Measurements from ENCODE around the gene MOB1B. TPM values are rescaled to one million over a fixed set of nuclear protein-coding genes. Genes with fewer than 3 reads are reported as not detected.

The MOB1B gene
- total RNA-seq, 4 donors from 2014 or later, result 10.0 to 42.1 (median 16.5) TPM

- H3K36me3 ChIP-seq, result no peaks in the 10 kb centered on the region
- intact Hi-C loops (cut with DNase I; ENCODE audit: low total_unique reads), result no loop called here
- DNase-seq, result no peak
- H3K27ac ChIP-seq, result no peak overlapping the region
- no peaks in the 10 kb centered on the region for H3K4me1 ChIP-seq
- TF ChIP-seq, protein P1, sequence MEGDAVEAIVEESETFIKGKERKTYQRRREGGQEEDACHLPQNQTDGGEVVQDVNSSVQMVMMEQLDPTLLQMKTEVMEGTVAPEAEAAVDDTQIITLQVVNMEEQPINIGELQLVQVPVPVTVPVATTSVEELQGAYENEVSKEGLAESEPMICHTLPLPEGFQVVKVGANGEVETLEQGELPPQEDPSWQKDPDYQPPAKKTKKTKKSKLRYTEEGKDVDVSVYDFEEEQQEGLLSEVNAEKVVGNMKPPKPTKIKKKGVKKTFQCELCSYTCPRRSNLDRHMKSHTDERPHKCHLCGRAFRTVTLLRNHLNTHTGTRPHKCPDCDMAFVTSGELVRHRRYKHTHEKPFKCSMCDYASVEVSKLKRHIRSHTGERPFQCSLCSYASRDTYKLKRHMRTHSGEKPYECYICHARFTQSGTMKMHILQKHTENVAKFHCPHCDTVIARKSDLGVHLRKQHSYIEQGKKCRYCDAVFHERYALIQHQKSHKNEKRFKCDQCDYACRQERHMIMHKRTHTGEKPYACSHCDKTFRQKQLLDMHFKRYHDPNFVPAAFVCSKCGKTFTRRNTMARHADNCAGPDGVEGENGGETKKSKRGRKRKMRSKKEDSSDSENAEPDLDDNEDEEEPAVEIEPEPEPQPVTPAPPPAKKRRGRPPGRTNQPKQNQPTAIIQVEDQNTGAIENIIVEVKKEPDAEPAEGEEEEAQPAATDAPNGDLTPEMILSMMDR (IDR thresholded peaks at IDR 0.05), result no peak
- no peak for TF ChIP-seq POLR2A (IDR thresholded peaks at IDR 0.05)
- no peak overlapping the region for H3K4me3 ChIP-seq
- H3K9me3 ChIP-seq, result no peaks in the 10 kb centered on the region
- no peaks in the 10 kb centered on the region for H3K27me3 ChIP-seq
Measured at GRCh38 chr4:70980196-70980595, 78.0 kb downstream of the MOB1B start.

DNA sequence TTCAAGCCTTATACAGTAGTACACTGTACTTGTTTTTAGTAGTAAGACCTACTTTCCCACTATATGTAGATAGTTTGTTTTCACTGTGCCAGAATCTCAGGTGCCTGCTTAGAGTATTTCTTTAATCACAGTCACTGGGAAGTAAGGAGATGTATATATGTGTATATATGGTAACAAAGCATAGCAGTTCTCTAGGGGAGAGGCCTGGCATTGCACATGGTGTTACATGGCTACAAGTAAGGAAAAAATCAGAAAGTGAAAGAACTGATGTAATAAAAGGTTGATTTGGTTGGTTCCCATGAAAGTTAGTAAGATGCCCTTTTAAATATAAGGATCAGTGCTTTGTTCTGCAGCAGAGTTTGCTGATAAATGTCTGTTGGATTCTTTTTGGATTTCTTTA lies 81.9 kb downstream of the MOB1B start:
- Histone ChIP-seq H3K27me3 (no peaks in the 10 kb centered on the region), H3K4me3 (no peak overlapping the region), H3K4me1 (no peaks in the 10 kb centered on the region), H3K9me3 (no peaks in the 10 kb centered on the region), H3K27ac (no peak overlapping the region), H3K36me3 (no peaks in the 10 kb centered on the region)
- intact Hi-C loops (cut with DNase I; ENCODE audit: low total_unique reads), result no loop called here
- no peak for DNase-seq
- TF ChIP-seq POLR2A (IDR thresholded peaks at IDR 0.05), result no peak
- TF ChIP-seq, protein P1 (IDR thresholded peaks at IDR 0.05), result no peak

DNA sequence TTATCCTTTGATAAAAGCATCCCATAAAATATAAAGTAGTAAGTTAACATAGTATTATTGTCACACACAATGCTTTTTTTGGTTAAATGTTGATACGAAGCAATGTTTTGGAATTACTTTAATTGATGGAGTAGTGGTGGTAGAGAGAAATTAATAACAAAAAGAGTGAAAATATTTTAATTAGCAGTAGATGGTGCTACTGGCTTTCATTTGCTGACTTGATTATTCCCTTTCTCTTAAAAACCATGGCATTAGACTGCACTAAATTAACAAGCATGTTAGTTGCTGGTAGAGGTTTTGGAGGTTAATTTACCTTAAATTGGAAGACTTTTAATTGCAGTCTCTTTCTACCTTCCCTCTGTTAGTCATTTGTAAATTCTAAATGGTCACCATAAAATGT lies 82.4 kb downstream of the MOB1B start:
- H3K27me3 ChIP-seq, result no peaks in the 10 kb centered on the region

GRCh38 chr4:70991596-70991995 lies 89.4 kb downstream of the MOB1B start:
- no peak for DNase-seq
- TF ChIP-seq, protein P1 (IDR thresholded peaks at IDR 0.05), result no peak
- TF ChIP-seq POLR2A (IDR thresholded peaks at IDR 0.05), result no peak
- intact Hi-C loops (cut with DNase I; ENCODE audit: low total_unique reads), result no loop called here

More for the DNA sequence above, 82.4 kb downstream of the MOB1B start:
- Histone ChIP-seq H3K4me3 (no peak overlapping the region), H3K4me1 (no peaks in the 10 kb centered on the region), H3K27ac (no peak overlapping the region), H3K9me3 (no peaks in the 10 kb centered on the region), H3K36me3 (no peaks in the 10 kb centered on the region)
- TF ChIP-seq POLR2A (IDR thresholded peaks at IDR 0.05), result no peak
- TF ChIP-seq, protein P1 (IDR thresholded peaks at IDR 0.05), result no peak
- DNase-seq, result no peak
- intact Hi-C loops (cut with DNase I; ENCODE audit: low total_unique reads), result no loop called here

DNA sequence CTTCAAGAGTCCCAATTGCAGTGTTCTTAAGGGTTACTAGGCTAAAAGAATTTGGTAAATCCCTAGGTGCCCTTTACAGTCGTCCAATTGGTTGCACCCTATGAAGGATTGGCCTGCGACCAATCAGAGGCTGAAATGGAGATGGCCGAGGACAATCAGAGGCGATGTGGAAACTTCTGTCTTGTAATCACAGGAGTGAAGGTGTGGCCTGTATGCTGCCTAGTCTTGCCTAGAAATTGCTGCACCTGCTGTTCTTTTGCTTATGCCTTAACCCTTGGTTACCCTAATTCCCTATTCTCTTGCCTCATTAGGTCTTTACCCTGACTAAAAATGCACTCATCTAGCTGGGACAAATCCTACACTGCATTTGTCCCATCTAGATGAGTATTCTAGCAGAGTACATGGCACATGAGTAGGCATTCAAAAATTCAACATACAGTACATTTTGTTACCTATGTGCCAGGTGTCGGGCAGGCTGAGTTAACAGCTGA lies 90.3 kb downstream of the MOB1B start:
- DNase-seq, result no peak
- intact Hi-C loops (cut with DNase I; ENCODE audit: low total_unique reads), result no loop called here
- Histone ChIP-seq H3K36me3 (no peaks in the 10 kb centered on the region), H3K9me3 (no peaks in the 10 kb centered on the region), H3K4me3 (peak overlapping the region; percentile 69 to 77), H3K4me1 (peaks cover 0 to 5% of the 10 kb centered on the region in 2 donors), H3K27me3 (no peaks in the 10 kb centered on the region), H3K27ac (peak overlapping the region; percentile 85 to 94)
- TF ChIP-seq POLR2A (IDR thresholded peaks at IDR 0.05), result no peak
- TF ChIP-seq, protein P1 (IDR thresholded peaks at IDR 0.05), result no peak

More at GRCh38 chr4:70991596-70991995, 89.4 kb downstream of the MOB1B start:
- no peak overlapping the region for H3K4me3 ChIP-seq
- no peaks in the 10 kb centered on the region for H3K9me3 ChIP-seq
- H3K36me3 ChIP-seq, result no peaks in the 10 kb centered on the region
- H3K4me1 ChIP-seq, result peaks cover 0 to 5% of the 10 kb centered on the region in 2 donors
- H3K27me3 ChIP-seq, result no peaks in the 10 kb centered on the region
- no peak overlapping the region for H3K27ac ChIP-seq
